Cardiac fibroblast (primary cell): ENCODE results near the gene SPATA33.

Experiments
- DNase-seq, 2 donors: peaks; one replicate each; pipeline versions ENCODE4 v3.0.0 to v3.0.0-alpha.2; 2010; ENCODE audit warnings: low read depth in 2 of 2
- H3K4me3 ChIP-seq, 2 donors: replicated peaks in 1 of 2; 1 replicate in 1 of 2; 2 replicates in 1 of 2; pipeline ENCODE4 v1.5.1; 2011; ENCODE audit warnings: low read depth in 2 of 2, low read length in 2 of 2, mild to moderate bottlenecking in 2 of 2, moderate library complexity in 1 of 2
- CTCF ChIP-seq: IDR thresholded peaks from one replicate; pipeline ENCODE4 v1.5.1; 2011; ENCODE audit warnings: low read depth, mild to moderate bottlenecking, low read length, inconsistent platforms

Gene SPATA33

GRCh38 chr16:89641458-89642119 lies 16.0 kb upstream of the SPATA33 start:
- no peak for DNase-seq
- no peak overlapping the region for H3K4me3 ChIP-seq
- no peak for TF ChIP-seq CTCF

- TF ChIP-seq CTCF = no peak
- no peak for DNase-seq
- no peak overlapping the region for H3K4me3 ChIP-seq
Observed at GRCh38 chr16:89642574-89642973, 15.1 kb upstream of the SPATA33 start.

- no peak for TF ChIP-seq CTCF
- DNase-seq = no peak
- H3K4me3 ChIP-seq = no peak overlapping the region
Observed at GRCh38 chr16:89643769-89644300, 13.8 kb upstream of the SPATA33 start.

- no peak overlapping the region for H3K4me3 ChIP-seq
- TF ChIP-seq CTCF = no peak
- no peak for DNase-seq
Observed at GRCh38 chr16:89645122-89645521, 12.5 kb upstream of the SPATA33 start.

- no peak for DNase-seq
- TF ChIP-seq CTCF = no peak
Observed at GRCh38 chr16:89646270-89646669, 11.4 kb upstream of the SPATA33 start.

GRCh38 chr16:89646906-89647305 lies 10.7 kb upstream of the SPATA33 start:
- TF ChIP-seq CTCF = no peak
- no peak for DNase-seq
- H3K4me3 ChIP-seq = no peak overlapping the region

More at GRCh38 chr16:89646270-89646669, 11.4 kb upstream of the SPATA33 start:
- no peak overlapping the region for H3K4me3 ChIP-seq

GRCh38 chr16:89651584-89651983 lies 6.1 kb upstream of the SPATA33 start:
- TF ChIP-seq CTCF = no peak
- DNase-seq = no peak
- H3K4me3 ChIP-seq = no peak overlapping the region
